ENCODE results near the gene CDC20. TPM values are rescaled to one million over a fixed set of nuclear protein-coding genes. Genes with fewer than 3 reads are reported as not detected.
A peak's percentile ranks its signal among the peaks of the same experiment; 100 is the strongest.

The CDC20 gene
- total RNA-seq, 1 experiment from 2014 or later: 260 TPM

- 0 out of 2 replicates have a peak, but pooled peaks cover 3% of the 10 kb centered on the region for H3K9me3 ChIP-seq
- H3K27me3 ChIP-seq: no peaks in the 10 kb centered on the region
- no peak for DNase-seq
These were observed 36.3 kb upstream of the CDC20 start for GRCh38 chr1:43322506-43322905.

GRCh38 chr1:43324810-43325209, 34.0 kb upstream of the CDC20 start:
- no peaks in the 10 kb centered on the region for H3K36me3 ChIP-seq
- no peak for DNase-seq
- no peaks in the 10 kb centered on the region for H3K27me3 ChIP-seq
- 0 out of 2 replicates have a peak, but pooled peaks cover 3% of the 10 kb centered on the region for H3K9me3 ChIP-seq
- H3K4me3 ChIP-seq: no peak overlapping the region

More at GRCh38 chr1:43322506-43322905, 36.3 kb upstream of the CDC20 start:
- H3K36me3 ChIP-seq: no peaks in the 10 kb centered on the region
- no peak overlapping the region for H3K4me3 ChIP-seq

GRCh38 chr1:43325381-43325780, 33.4 kb upstream of the CDC20 start:
- Histone ChIP-seq H3K27me3 (no peaks in the 10 kb centered on the region), H3K9me3 (0 out of 2 replicates have a peak, but pooled peaks cover 3% of the 10 kb centered on the region), H3K36me3 (no peaks in the 10 kb centered on the region), H3K4me3 (no peak overlapping the region)
- DNase-seq: no peak

GRCh38 chr1:43327549-43328292, 31.1 kb upstream of the CDC20 start:
- Histone ChIP-seq H3K9me3 (0 out of 2 replicates have a peak, but pooled peaks cover 3% of the 10 kb centered on the region), H3K4me3 (no peak overlapping the region), H3K27me3 (no peaks in the 10 kb centered on the region), H3K36me3 (no peaks in the 10 kb centered on the region)
- DNase-seq: no peak

- peak; percentile 81 for DNase-seq
- H3K27me3 ChIP-seq: no peaks in the 10 kb centered on the region
- no peak overlapping the region for H3K4me3 ChIP-seq
- no peaks in the 10 kb centered on the region for H3K36me3 ChIP-seq
- H3K9me3 ChIP-seq: 0 out of 2 replicates have a peak, but pooled peaks cover 3% of the 10 kb centered on the region
These were observed 28.6 kb upstream of the CDC20 start for GRCh38 chr1:43329995-43330751.

- Histone ChIP-seq H3K27me3 (no peaks in the 10 kb centered on the region), H3K4me3 (no peak overlapping the region), H3K9me3 (no peaks in the 10 kb centered on the region), H3K36me3 (no peaks in the 10 kb centered on the region)
- no peak for DNase-seq
These were observed 27.1 kb upstream of the CDC20 start for GRCh38 chr1:43331688-43332087.

- Histone ChIP-seq H3K9me3 (no peaks in the 10 kb centered on the region), H3K36me3 (no peaks in the 10 kb centered on the region), H3K27me3 (no peaks in the 10 kb centered on the region), H3K4me3 (no peak overlapping the region)
- DNase-seq: no peak
These were observed 24.2 kb upstream of the CDC20 start for GRCh38 chr1:43334453-43335205.

- Histone ChIP-seq H3K36me3 (no peaks in the 10 kb centered on the region), H3K9me3 (no peaks in the 10 kb centered on the region), H3K4me3 (no peak within 1 kb of the TSS), H3K27me3 (no peaks in the 10 kb centered on the region)
- DNase-seq: no peak
These were observed 21.2 kb upstream of the CDC20 start, which contains the start of gene MPL for GRCh38 chr1:43337588-43337987. Gene MPL (plus strand): TSS chr1:43337818. CDS start chr1:43337849, 31 bp downstream.

- Histone ChIP-seq H3K36me3 (no peaks in the 10 kb centered on the region), H3K9me3 (no peaks in the 10 kb centered on the region), H3K4me3 (no peak overlapping the region), H3K27me3 (no peaks in the 10 kb centered on the region)
- DNase-seq: no peak
These were observed 20.8 kb upstream of the CDC20 start for GRCh38 chr1:43338001-43338400.

- Histone ChIP-seq H3K27me3 (no peaks in the 10 kb centered on the region), H3K4me3 (no peak overlapping the region), H3K36me3 (no peaks in the 10 kb centered on the region), H3K9me3 (no peaks in the 10 kb centered on the region)
- no peak for DNase-seq
These were observed 19.1 kb upstream of the CDC20 start for GRCh38 chr1:43339584-43340232.

GRCh38 chr1:43340559-43340958, 18.2 kb upstream of the CDC20 start:
- no peak overlapping the region for H3K4me3 ChIP-seq
- no peaks in the 10 kb centered on the region for H3K27me3 ChIP-seq
- no peak for DNase-seq
- H3K36me3 ChIP-seq: no peaks in the 10 kb centered on the region
- H3K9me3 ChIP-seq: no peaks in the 10 kb centered on the region

- Histone ChIP-seq H3K27me3 (no peaks in the 10 kb centered on the region), H3K36me3 (no peaks in the 10 kb centered on the region), H3K9me3 (no peaks in the 10 kb centered on the region), H3K4me3 (no peak overlapping the region)
- DNase-seq: no peak
These were observed 14.4 kb upstream of the CDC20 start for GRCh38 chr1:43344267-43344850.

GRCh38 chr1:43345120-43345519, 13.7 kb upstream of the CDC20 start:
- H3K27me3 ChIP-seq: no peaks in the 10 kb centered on the region
- no peaks in the 10 kb centered on the region for H3K36me3 ChIP-seq
- H3K9me3 ChIP-seq: no peaks in the 10 kb centered on the region
- DNase-seq: no peak
- no peak overlapping the region for H3K4me3 ChIP-seq

GRCh38 chr1:43346636-43347035, 12.1 kb upstream of the CDC20 start:
- no peaks in the 10 kb centered on the region for H3K9me3 ChIP-seq
- H3K4me3 ChIP-seq: no peak overlapping the region
- no peak for DNase-seq
- no peaks in the 10 kb centered on the region for H3K27me3 ChIP-seq
- no peaks in the 10 kb centered on the region for H3K36me3 ChIP-seq

GRCh38 chr1:43348343-43348808, 10.4 kb upstream of the CDC20 start:
- H3K36me3 ChIP-seq: no peaks in the 10 kb centered on the region
- no peaks in the 10 kb centered on the region for H3K27me3 ChIP-seq
- H3K9me3 ChIP-seq: no peaks in the 10 kb centered on the region
- peak overlapping the region; percentile 37 for H3K4me3 ChIP-seq
- DNase-seq: no peak

All from MG63 (cell line).